HG03064 (cell line): ENCODE measurements around the gene PCGF5.
"Not testable (repeated sequence)": the region's sequence is repeated elsewhere in the genome, so short reads cannot be mapped to it uniquely, and the experiment has no call there.

Experiments
- ATAC-seq: cut with Tn5 transposase; IDR thresholded peaks from one replicate; pipeline ENCODE4 v1.9.1; 2021; ENCODE audit warnings: low read depth; ENCODE audit not compliant: unreplicated experiment

Gene PCGF5

GRCh38 chr10:91271886-91272285, 51.4 kb downstream of the PCGF5 start:
- ATAC-seq: no peak

GRCh38 chr10:91284486-91285090, 64.1 kb downstream of the PCGF5 start:
- no peak for ATAC-seq

GRCh38 chr10:91286572-91286971, 66.1 kb downstream of the PCGF5 start:
- no peak for ATAC-seq

DNA sequence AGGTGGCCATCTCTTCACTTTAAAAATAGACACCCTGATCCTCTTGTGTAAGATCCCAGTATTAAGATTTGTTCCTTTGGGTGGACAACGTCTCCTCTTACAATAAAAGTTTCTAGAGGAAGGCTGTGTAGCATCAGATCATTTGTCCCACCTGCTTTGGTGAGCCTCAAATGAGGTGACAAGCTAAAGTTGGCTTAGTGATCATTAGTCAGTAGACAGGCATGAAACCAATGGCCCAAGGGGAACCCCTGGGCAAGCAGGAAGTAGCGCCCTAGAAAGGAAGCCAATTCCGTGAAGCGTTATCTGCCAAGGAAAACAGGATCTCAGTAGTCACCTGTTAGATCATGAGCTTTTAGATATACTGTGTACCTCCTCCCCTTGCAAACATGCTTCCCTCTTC, 66.8 kb downstream of the PCGF5 start:
- no peak for ATAC-seq

- no peak for ATAC-seq
These were observed 67.4 kb downstream of the PCGF5 start for GRCh38 chr10:91287912-91288311.

- no peak for ATAC-seq
These were observed 68.8 kb downstream of the PCGF5 start for GRCh38 chr10:91289305-91289704.

DNA sequence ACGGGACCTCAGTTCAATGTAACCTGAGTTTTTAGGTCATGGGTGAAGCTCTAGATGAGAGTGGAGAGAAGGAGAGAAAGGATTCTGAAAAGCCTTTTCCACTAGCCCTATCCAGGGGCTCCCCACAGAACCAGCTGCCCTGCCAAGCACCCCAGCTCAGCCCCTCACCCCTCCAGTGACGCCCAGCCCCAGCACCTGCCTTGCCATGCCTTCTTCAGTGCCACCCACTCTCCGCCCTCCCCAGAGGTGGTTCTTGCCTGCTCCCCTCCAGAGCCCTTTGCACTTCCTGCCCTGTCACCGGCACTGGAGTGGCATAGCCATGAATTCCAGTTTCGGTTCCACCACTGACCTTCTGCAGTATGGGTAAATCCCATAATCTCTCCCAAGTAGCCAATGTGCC, 70.1 kb downstream of the PCGF5 start:
- ATAC-seq: no peak

GRCh38 chr10:91294134-91294906, 73.9 kb downstream of the PCGF5 start:
- no peak for ATAC-seq

DNA sequence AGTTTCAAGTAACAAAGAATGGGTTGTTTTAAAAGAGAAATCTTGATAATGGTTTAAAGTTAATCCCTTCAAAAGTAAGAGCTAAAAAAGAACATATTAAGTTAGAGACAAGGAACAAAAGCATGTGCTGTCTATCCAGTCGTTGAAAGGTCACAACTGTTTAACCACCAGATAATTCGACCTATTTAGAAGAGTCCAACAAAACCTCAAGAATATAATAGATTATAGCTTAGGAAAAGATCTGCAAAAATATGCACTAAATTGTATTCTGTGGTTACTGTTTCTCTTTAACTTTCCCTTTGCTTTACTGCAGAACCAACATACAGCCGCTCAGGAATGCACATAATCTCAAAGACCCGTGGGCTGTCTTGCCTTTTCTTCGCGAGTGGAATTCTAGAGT, 74.9 kb downstream of the PCGF5 start:
- ATAC-seq: no peak

- no peak for ATAC-seq
These were observed 76.0 kb downstream of the PCGF5 start for GRCh38 chr10:91296471-91296870.

- peak; percentile 79 for ATAC-seq
These were observed 77.9 kb downstream of the PCGF5 start for GRCh38 chr10:91298224-91298871.

DNA sequence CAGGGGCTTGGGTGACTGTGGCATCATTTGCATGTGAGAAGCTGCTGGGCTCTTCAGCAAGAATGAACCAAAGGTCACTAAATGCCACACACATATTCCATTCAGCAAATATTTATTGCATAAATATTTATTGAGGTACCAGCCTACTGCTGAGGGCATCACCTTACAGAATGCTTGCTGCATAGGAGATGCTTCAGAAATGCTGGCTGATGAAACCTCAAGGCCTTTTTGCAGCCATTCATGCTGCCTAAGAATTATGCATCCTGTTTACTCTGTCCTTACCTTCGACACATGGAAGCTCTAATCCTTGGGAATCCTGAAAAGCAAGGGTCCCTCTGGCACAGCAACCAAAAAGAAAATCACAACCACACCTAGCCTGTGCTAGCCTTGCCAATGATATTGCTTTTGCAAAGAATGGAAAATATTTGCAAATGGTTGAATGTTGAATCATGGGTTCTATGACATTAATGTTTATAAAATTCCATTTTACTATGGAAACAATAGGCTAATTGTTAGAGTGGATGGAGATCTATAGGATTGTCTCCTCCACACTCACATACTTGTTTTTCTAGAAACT, 79.6 kb downstream of the PCGF5 start:
- ATAC-seq: no peak

GRCh38 chr10:91302946-91303345, 82.5 kb downstream of the PCGF5 start:
- ATAC-seq: not testable (repeated sequence)

DNA sequence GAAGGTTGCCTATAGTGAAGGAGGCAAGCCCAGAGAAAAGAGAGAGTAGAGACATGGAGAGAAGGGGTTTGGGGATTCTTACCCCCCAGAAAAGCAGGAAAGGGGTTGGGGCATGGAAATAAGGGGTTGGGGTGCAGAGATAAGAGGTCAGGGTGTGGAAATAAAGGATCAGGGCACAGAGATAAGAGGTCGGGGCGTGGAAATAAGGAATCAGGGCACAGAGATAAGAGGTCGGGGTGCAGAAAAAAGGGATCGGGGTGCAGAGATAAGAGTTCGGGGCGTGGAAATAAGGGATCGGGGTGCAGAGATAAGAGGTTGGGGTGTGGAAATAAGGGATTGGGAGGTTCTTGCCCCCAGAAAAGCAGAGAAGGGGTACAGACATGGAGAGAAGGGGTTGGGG, 85.5 kb downstream of the PCGF5 start:
- ATAC-seq: not testable (repeated sequence)

- ATAC-seq: no peak
These were observed 87.0 kb downstream of the PCGF5 start for GRCh38 chr10:91307489-91307888.

- ATAC-seq: no peak
These were observed 89.2 kb downstream of the PCGF5 start for GRCh38 chr10:91309711-91310110.

- ATAC-seq: no peak
These were observed 91.3 kb downstream of the PCGF5 start for GRCh38 chr10:91311601-91312381.

- no peak for ATAC-seq
These were observed 91.9 kb downstream of the PCGF5 start for GRCh38 chr10:91312382-91312733.

DNA sequence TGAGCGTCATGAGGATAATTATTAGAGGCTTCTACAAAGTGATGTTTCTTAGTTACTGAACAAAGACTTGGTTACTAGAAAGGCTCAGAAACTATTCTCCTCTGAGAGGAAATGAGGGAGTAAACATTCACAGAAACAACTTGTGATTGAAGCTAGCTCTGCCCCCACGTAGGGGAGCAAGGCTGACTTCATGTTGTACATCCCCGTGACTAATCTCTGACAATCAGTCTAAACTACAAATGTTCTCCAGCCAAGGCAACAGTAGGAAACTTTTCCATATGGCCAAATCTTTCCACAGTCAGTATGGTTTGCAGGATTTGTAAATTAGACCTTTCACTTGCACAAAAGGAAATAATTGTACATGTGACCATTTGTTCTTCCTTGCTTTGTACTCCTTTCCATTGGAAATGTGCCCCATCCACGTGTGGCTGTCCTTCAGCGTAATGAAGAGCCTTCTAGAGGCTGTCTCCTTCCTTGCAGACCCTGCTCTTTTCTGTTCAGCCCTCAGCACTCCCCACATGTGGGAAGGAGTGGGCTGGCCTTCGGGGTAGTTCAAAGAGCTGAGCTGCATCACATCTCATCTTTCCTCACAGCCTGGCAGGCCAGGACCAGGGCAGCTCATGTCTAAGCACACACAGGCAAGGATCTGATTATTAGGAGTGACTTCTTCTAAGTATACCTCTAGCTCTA, 93.5 kb downstream of the PCGF5 start:
- ATAC-seq: no peak

DNA sequence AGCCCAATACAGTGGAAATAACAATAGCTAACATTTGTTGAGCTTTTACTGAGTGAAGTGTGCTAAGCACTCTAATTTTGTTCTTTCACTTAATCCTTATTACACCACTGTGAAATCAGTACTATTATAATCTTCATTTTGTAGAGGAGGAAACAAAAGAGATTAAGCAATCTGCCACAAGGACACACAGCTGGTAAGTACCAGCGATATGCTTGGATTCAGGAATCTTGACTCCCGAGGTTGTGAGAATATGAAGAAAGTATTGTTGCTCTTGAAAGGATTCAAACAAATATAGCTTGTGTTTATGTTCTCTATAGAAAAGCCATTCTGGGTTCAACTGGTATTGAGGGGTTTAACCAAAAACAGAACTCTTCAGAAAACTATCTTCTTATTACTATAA, 96.0 kb downstream of the PCGF5 start:
- no peak for ATAC-seq
